ENCODE measurements around the gene PID1.
"Not testable (repeated sequence)": the region's sequence is repeated elsewhere in the genome, so short reads cannot be mapped to it uniquely, and the experiment has no call there.

The PID1 gene

GRCh38 chr2:229101314-229101713, 169.8 kb downstream of the PID1 start:
- FAIRE-seq: no peak

- no peak for FAIRE-seq
Observed at GRCh38 chr2:229099231-229099630, 171.9 kb downstream of the PID1 start.

- no peak for FAIRE-seq
Observed at GRCh38 chr2:229098801-229099200, 172.3 kb downstream of the PID1 start.

- FAIRE-seq: no peak
Observed at GRCh38 chr2:229096409-229097066, 174.5 kb downstream of the PID1 start.

- no peak for FAIRE-seq
Observed at GRCh38 chr2:229095472-229095871, 175.6 kb downstream of the PID1 start.

- FAIRE-seq: no peak
Observed at GRCh38 chr2:229090225-229090624, 180.9 kb downstream of the PID1 start.

GRCh38 chr2:229089776-229090175, 181.3 kb downstream of the PID1 start:
- no peak for FAIRE-seq

- no peak for FAIRE-seq
Observed at GRCh38 chr2:229088966-229089700, 182.0 kb downstream of the PID1 start.

GRCh38 chr2:229088517-229088913, 182.6 kb downstream of the PID1 start:
- no peak for FAIRE-seq

- FAIRE-seq: no peak
Observed at GRCh38 chr2:229087843-229088516, 183.1 kb downstream of the PID1 start.

GRCh38 chr2:229087267-229087666, 183.8 kb downstream of the PID1 start:
- no peak for FAIRE-seq

GRCh38 chr2:229085439-229085838, 185.6 kb downstream of the PID1 start:
- no peak for FAIRE-seq

- FAIRE-seq: no peak
Observed at GRCh38 chr2:229084447-229084846, 186.6 kb downstream of the PID1 start.

GRCh38 chr2:229083606-229084340, 187.3 kb downstream of the PID1 start:
- no peak for FAIRE-seq

GRCh38 chr2:229081411-229081810, 189.7 kb downstream of the PID1 start:
- no peak for FAIRE-seq

- FAIRE-seq: no peak
Observed at GRCh38 chr2:229080172-229080571, 190.9 kb downstream of the PID1 start.

- FAIRE-seq: not testable (repeated sequence)
Observed at GRCh38 chr2:229076886-229077285, 194.2 kb downstream of the PID1 start.

GRCh38 chr2:229073935-229074334, 197.2 kb downstream of the PID1 start:
- FAIRE-seq: no peak

GRCh38 chr2:229071292-229071976, 199.7 kb downstream of the PID1 start:
- FAIRE-seq: no peak

GRCh38 chr2:229066121-229066715, 204.9 kb downstream of the PID1 start:
- no peak for FAIRE-seq

- FAIRE-seq: no peak
Observed at GRCh38 chr2:229064749-229065148, 206.3 kb downstream of the PID1 start.

GRCh38 chr2:229060147-229060546, 210.9 kb downstream of the PID1 start:
- no peak for FAIRE-seq
